Bronchial epithelial cell (primary cell): ENCODE measurements around the gene PYY. TPM values are rescaled to one million over a fixed set of nuclear protein-coding genes. Genes with fewer than 3 reads are reported as not detected.

Source experiments
- DNase-seq: peaks from one replicate; pipeline ENCODE4 v3.0.0-alpha.2; 2010; ENCODE audit warnings: low read depth
- FAIRE-seq: peaks from 2 replicates; lab custom pipeline; 2011; peaks lifted over from hg19 to GRCh38; lab: Jason Lieb, UNC
- H3K27me3 ChIP-seq: 2 replicates; pipeline ENCODE4 v1.5.1; 2011; ENCODE audit warnings: low read length; ENCODE audit not compliant: control insufficient read depth, insufficient read depth
- H3K36me3 ChIP-seq: 2 replicates; pipeline ENCODE4 v1.5.1; 2011; ENCODE audit warnings: low read length; ENCODE audit not compliant: control insufficient read depth, insufficient read depth
- H3K4me3 ChIP-seq: 2 replicates; pipeline ENCODE4 v1.5.1; 2011; ENCODE audit warnings: mild to moderate bottlenecking, low read depth, low read length, control low read depth
- total RNA-seq: library from RNA; depleted of rRNA; stranded (reverse); fragments of >200 nt; gene quantifications from 2 replicates; pipeline ENCODE4 v1.2.1, GENCODE V29; 2014
- TF ChIP-seq, protein P1 (sequence below): IDR thresholded peaks from 2 replicates; pipeline ENCODE4 v1.5.1; 2011; ENCODE audit warnings: mild to moderate bottlenecking, moderate library complexity, low read length, control low read depth, inconsistent platforms; ENCODE audit not compliant: insufficient read depth, severe bottlenecking

Gene PYY
- 0.26 and 0.79 TPM in 2 replicates for total RNA-seq

GRCh38 chr17:43953746-43954145 is at the start of gene PYY:
Gene PYY (minus strand): TSS chr17:43953940. CDS start chr17:43953483, 457 bp downstream.
- H3K36me3 ChIP-seq = no peaks in the 10 kb centered on the region
- TF ChIP-seq, protein P1, sequence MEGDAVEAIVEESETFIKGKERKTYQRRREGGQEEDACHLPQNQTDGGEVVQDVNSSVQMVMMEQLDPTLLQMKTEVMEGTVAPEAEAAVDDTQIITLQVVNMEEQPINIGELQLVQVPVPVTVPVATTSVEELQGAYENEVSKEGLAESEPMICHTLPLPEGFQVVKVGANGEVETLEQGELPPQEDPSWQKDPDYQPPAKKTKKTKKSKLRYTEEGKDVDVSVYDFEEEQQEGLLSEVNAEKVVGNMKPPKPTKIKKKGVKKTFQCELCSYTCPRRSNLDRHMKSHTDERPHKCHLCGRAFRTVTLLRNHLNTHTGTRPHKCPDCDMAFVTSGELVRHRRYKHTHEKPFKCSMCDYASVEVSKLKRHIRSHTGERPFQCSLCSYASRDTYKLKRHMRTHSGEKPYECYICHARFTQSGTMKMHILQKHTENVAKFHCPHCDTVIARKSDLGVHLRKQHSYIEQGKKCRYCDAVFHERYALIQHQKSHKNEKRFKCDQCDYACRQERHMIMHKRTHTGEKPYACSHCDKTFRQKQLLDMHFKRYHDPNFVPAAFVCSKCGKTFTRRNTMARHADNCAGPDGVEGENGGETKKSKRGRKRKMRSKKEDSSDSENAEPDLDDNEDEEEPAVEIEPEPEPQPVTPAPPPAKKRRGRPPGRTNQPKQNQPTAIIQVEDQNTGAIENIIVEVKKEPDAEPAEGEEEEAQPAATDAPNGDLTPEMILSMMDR = no peak
- H3K4me3 ChIP-seq = no peak within 1 kb of the TSS
- FAIRE-seq (no peak), DNase-seq (no peak)
- H3K27me3 ChIP-seq = peaks cover 30% of the 10 kb centered on the region

DNA sequence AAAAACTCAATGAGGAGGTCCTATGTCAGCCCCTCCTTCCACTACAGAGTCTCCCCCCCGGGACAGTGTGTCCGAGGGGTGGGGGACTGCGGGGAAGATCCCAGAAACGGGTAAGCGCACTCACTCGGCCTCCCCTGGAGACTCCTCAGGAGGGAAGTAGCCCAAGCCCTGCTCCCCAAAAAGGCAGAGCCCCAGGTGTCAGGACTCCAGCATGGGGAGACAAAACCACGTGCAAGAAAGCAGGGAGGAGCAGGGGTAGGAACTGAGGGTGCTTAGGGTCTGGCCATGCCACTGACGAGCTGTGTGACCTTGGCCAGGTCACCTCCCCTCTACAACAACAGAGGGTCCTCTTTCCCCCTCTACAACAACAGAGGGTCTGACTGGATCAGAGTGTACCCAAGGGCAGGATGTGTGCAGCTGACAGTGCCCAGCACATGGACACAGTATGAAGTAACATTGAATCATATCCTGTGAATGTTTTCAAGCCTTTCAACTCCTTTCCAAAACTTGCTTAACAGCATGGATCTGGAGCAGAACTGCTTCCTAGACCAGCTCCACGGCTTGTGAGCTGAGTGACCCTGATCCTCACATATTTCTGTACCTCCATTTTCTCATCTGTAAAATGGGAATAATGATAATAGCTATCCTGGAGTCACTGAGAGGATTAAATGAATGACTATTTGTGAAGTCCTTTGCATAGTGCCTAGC is 48.6 kb upstream of the PYY start:
- peak; percentile 66 for FAIRE-seq
- no peak overlapping the region for H3K4me3 ChIP-seq
- H3K27me3 ChIP-seq = no peaks in the 10 kb centered on the region
- peak; percentile 90 for DNase-seq
- no peaks in the 10 kb centered on the region for H3K36me3 ChIP-seq
- TF ChIP-seq, protein P1 = no peak

DNA sequence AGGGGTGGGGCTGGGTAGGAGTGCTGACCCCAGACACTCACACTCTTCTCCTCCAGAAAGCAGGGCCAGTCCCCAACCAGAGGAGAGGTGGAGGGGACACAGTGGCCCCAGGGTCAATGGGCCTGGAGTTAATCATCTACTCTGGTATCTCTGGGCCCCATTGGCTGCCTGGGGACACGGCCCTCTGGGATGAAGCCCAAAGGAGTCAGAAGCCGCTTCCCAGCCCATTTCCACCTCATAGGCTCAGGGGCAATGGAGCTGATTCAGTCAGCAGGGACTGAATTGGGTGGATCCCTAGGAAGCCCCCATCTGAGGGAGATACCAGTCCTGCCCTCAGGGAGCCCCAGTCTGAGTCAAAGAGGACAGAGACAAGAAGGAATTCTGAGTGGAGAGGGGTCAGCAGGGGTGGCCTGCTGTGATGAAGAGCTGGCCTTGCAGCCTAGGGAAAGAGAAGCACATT is 47.8 kb upstream of the PYY start:
- Histone ChIP-seq H3K36me3 (no peaks in the 10 kb centered on the region), H3K4me3 (no peak overlapping the region), H3K27me3 (no peaks in the 10 kb centered on the region)
- no peak for FAIRE-seq
- no peak for DNase-seq
- TF ChIP-seq, protein P1 = no peak

GRCh38 chr17:44000871-44001460 is 47.2 kb upstream of the PYY start:
- TF ChIP-seq, protein P1 = no peak
- no peak for FAIRE-seq
- H3K27me3 ChIP-seq = no peaks in the 10 kb centered on the region
- no peaks in the 10 kb centered on the region for H3K36me3 ChIP-seq
- DNase-seq = no peak
- no peak overlapping the region for H3K4me3 ChIP-seq

DNA sequence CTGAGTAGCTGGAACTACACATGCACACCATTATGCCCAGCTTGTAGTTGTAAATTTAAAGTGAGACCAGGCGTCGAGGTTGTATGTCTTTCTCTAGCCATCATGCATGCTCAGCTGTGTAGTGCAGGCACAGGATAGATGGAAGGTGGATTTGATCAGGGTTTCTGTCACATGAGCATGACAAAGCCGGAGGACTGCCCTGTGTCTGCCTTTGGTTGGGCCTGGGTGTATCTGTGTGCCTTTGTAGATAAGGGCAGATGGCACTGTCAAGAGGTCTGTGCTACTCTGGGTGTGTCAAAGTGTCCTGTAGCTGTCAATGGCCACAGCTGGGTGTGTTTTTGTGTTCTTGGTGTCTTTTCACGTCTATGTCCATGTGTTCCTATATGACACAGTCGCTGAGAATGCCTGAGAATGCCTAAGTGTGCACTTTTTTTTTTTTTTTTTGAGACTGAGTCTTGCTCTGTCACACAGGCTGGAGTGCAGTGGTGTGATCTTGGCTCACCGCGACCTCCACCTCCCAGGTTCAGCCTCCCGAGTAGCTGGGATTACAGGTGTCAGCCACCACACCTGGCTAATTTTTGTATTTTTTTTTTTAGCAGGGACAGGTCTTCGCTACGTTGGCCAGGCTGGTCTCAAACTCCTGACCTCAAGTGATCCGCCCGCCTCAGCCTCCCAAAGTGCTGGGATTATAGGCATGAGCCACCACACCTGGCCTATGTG is 46.6 kb upstream of the PYY start:
- Histone ChIP-seq H3K4me3 (no peak overlapping the region), H3K36me3 (no peaks in the 10 kb centered on the region), H3K27me3 (no peaks in the 10 kb centered on the region)
- FAIRE-seq (peak; percentile 58), DNase-seq (no peak)
- TF ChIP-seq, protein P1 = no peak
